ENCODE results near the gene GALNT18.

The GALNT18 gene

GRCh38 chr11:11409901-11410300 is 211.9 kb downstream of the GALNT18 start:
- no peak overlapping the region for H3K4me2 ChIP-seq (ENCODE audit: low read depth, low read length, poor library complexity, severe bottlenecking)

GRCh38 chr11:11409224-11409623 is 212.6 kb downstream of the GALNT18 start:
- no peak overlapping the region for H3K27ac ChIP-seq (ENCODE audit: low read depth, low read length)
- H3K36me3 ChIP-seq (ENCODE audit: low read length): no peaks in the 10 kb centered on the region
- no peaks in the 10 kb centered on the region for H3F3A ChIP-seq (ENCODE audit: insufficient read depth)
- no peak overlapping the region for H2AFZ ChIP-seq (ENCODE audit: low read depth, low read length, severe bottlenecking)
- H3K4me3 ChIP-seq (ENCODE audit: insufficient read depth, low read length, poor library complexity, severe bottlenecking): no peak overlapping the region
- H3K79me2 ChIP-seq (ENCODE audit: insufficient read depth, low read length): no peaks in the 10 kb centered on the region
- no peaks in the 10 kb centered on the region for H3K9me2 ChIP-seq (replicated peaks; ENCODE audit: insufficient read depth, low read length)
- no peaks in the 10 kb centered on the region for H3K27me3 ChIP-seq (ENCODE audit: low read length)
- no peaks in the 10 kb centered on the region for H3K9me3 ChIP-seq (ENCODE audit: insufficient read depth, low read length)
- H3K9ac ChIP-seq (ENCODE audit: low read length): no peak overlapping the region
- TF ChIP-seq CTCF (IDR thresholded peaks at IDR 0.05; ENCODE audit: insufficient read depth, low read length, poor library complexity, severe bottlenecking) (no peak), EZH2phosphoT487 (conservative IDR thresholded peaks at IDR 0.05; ENCODE audit: low read length) (no peak)
- no peaks in the 10 kb centered on the region for H4K20me1 ChIP-seq (ENCODE audit: low read depth, low read length)
- H3K4me2 ChIP-seq (ENCODE audit: low read depth, low read length, poor library complexity, severe bottlenecking): no peak overlapping the region

More at GRCh38 chr11:11409901-11410300, 211.9 kb downstream of the GALNT18 start:
- no peaks in the 10 kb centered on the region for H3K27me3 ChIP-seq (ENCODE audit: low read length)
- H3K9me2 ChIP-seq (replicated peaks; ENCODE audit: insufficient read depth, low read length): no peaks in the 10 kb centered on the region
- H4K20me1 ChIP-seq (ENCODE audit: low read depth, low read length): no peaks in the 10 kb centered on the region
- H3F3A ChIP-seq (ENCODE audit: insufficient read depth): no peaks in the 10 kb centered on the region
- TF ChIP-seq EZH2phosphoT487 (conservative IDR thresholded peaks at IDR 0.05; ENCODE audit: low read length) (no peak), CTCF (IDR thresholded peaks at IDR 0.05; ENCODE audit: insufficient read depth, low read length, poor library complexity, severe bottlenecking) (no peak)
- H3K9me3 ChIP-seq (ENCODE audit: insufficient read depth, low read length): no peaks in the 10 kb centered on the region
- no peak overlapping the region for H3K4me3 ChIP-seq (ENCODE audit: insufficient read depth, low read length, poor library complexity, severe bottlenecking)
- no peaks in the 10 kb centered on the region for H3K36me3 ChIP-seq (ENCODE audit: low read length)
- H3K9ac ChIP-seq (ENCODE audit: low read length): no peak overlapping the region
- H3K79me2 ChIP-seq (ENCODE audit: insufficient read depth, low read length): no peaks in the 10 kb centered on the region
- no peak overlapping the region for H2AFZ ChIP-seq (ENCODE audit: low read depth, low read length, severe bottlenecking)
- no peak overlapping the region for H3K27ac ChIP-seq (ENCODE audit: low read depth, low read length)

- Histone ChIP-seq H3K9me3 (ENCODE audit: insufficient read depth, low read length) (no peaks in the 10 kb centered on the region), H4K20me1 (ENCODE audit: low read depth, low read length) (no peaks in the 10 kb centered on the region), H3K79me2 (ENCODE audit: insufficient read depth, low read length) (no peaks in the 10 kb centered on the region), H3K4me3 (ENCODE audit: insufficient read depth, low read length, poor library complexity, severe bottlenecking) (no peak overlapping the region), H3K4me2 (ENCODE audit: low read depth, low read length, poor library complexity, severe bottlenecking) (no peak overlapping the region), H3K9ac (ENCODE audit: low read length) (no peak overlapping the region), H3K27ac (ENCODE audit: low read depth, low read length) (no peak overlapping the region), H3K9me2 (replicated peaks; ENCODE audit: insufficient read depth, low read length) (no peaks in the 10 kb centered on the region), H2AFZ (ENCODE audit: low read depth, low read length, severe bottlenecking) (no peak overlapping the region), H3K27me3 (ENCODE audit: low read length) (no peaks in the 10 kb centered on the region), H3K36me3 (ENCODE audit: low read length) (no peaks in the 10 kb centered on the region), H3F3A (ENCODE audit: insufficient read depth) (no peaks in the 10 kb centered on the region)
- no peak for TF ChIP-seq EZH2phosphoT487 (conservative IDR thresholded peaks at IDR 0.05; ENCODE audit: low read length)
- no peak for TF ChIP-seq CTCF (IDR thresholded peaks at IDR 0.05; ENCODE audit: insufficient read depth, low read length, poor library complexity, severe bottlenecking)
These were observed 213.2 kb downstream of the GALNT18 start for GRCh38 chr11:11408436-11409221.

Data from SU-DHL-6 (cell line).